ENCODE results near the gene CYB561D2.

The CYB561D2 gene

GRCh38 chr3:50323614-50324199, 27.0 kb upstream of the CYB561D2 start:
- DNase-seq, result no peak

- DNase-seq, result peak; percentile 57
These were observed 26.1 kb upstream of the CYB561D2 start for GRCh38 chr3:50324351-50325112.

GRCh38 chr3:50325113-50325480, 25.6 kb upstream of the CYB561D2 start:
- DNase-seq, result no peak

GRCh38 chr3:50325497-50326181, 25.0 kb upstream of the CYB561D2 start:
- no peak for DNase-seq

GRCh38 chr3:50326182-50326541, 24.5 kb upstream of the CYB561D2 start:
- no peak for DNase-seq

GRCh38 chr3:50327129-50327528, 23.5 kb upstream of the CYB561D2 start:
- DNase-seq, result no peak

GRCh38 chr3:50327943-50328691, 22.5 kb upstream of the CYB561D2 start, which contains the start of gene TUSC2:
Gene TUSC2 (minus strand): TSS chr3:50328223. CDS start chr3:50328099, 124 bp downstream.
- peak; percentile 96 for DNase-seq

- no peak for DNase-seq
These were observed 20.3 kb upstream of the CYB561D2 start for GRCh38 chr3:50330330-50330729.

GRCh38 chr3:50331364-50331907, 19.2 kb upstream of the CYB561D2 start:
- DNase-seq, result no peak

- no peak for DNase-seq
These were observed 16.8 kb upstream of the CYB561D2 start for GRCh38 chr3:50333744-50334328.

- no peak for DNase-seq
These were observed 16.2 kb upstream of the CYB561D2 start for GRCh38 chr3:50334339-50335075.

GRCh38 chr3:50336452-50337174, 14.0 kb upstream of the CYB561D2 start:
- no peak for DNase-seq

- peak; percentile 93 for DNase-seq
These were observed 13.3 kb upstream of the CYB561D2 start for GRCh38 chr3:50337175-50337861.

- DNase-seq, result no peak
These were observed 11.7 kb upstream of the CYB561D2 start for GRCh38 chr3:50338965-50339364.

GRCh38 chr3:50339485-50340146, 11.0 kb upstream of the CYB561D2 start:
- no peak for DNase-seq

GRCh38 chr3:50340147-50340447, 10.6 kb upstream of the CYB561D2 start:
- no peak for DNase-seq

- DNase-seq, result peak; percentile 85
These were observed 10.0 kb upstream of the CYB561D2 start, which contains the start of gene RASSF1 for GRCh38 chr3:50340448-50341329. Gene RASSF1 (minus strand): TSS chr3:50340836. CDS start chr3:50340805, 31 bp downstream.

- no peak for DNase-seq
These were observed 9.1 kb upstream of the CYB561D2 start for GRCh38 chr3:50341537-50341936.
